ENCODE data around the gene CHRNA9.
A peak's percentile ranks its signal among the peaks of the same experiment; 100 is the strongest.

Gene CHRNA9

GRCh38 chr4:40373636-40374035, 38.5 kb downstream of the CHRNA9 start:
- H3K4me1 Mint-ChIP-seq: no peaks in the 10 kb centered on the region
- no peaks in the 10 kb centered on the region for H3K36me3 Mint-ChIP-seq (ENCODE audit: low read depth)
- peaks cover 4% of the 10 kb centered on the region for H3K27me3 Mint-ChIP-seq (ENCODE audit: low read depth, poor library complexity)
- no peaks in the 10 kb centered on the region for H3K9me3 Mint-ChIP-seq
- DNase-seq: no peak
- no peak for TF ChIP-seq CTCF (IDR thresholded peaks at IDR 0.05)
- no peak overlapping the region for H3K4me3 Mint-ChIP-seq
- H3K27ac Mint-ChIP-seq: no peak overlapping the region

GRCh38 chr4:40375095-40375494, 40.0 kb downstream of the CHRNA9 start:
- H3K9me3 Mint-ChIP-seq: no peaks in the 10 kb centered on the region
- DNase-seq: no peak
- no peak overlapping the region for H3K4me3 Mint-ChIP-seq
- no peaks in the 10 kb centered on the region for H3K36me3 Mint-ChIP-seq (ENCODE audit: low read depth)
- no peaks in the 10 kb centered on the region for H3K4me1 Mint-ChIP-seq
- peaks cover 6% of the 10 kb centered on the region for H3K27me3 Mint-ChIP-seq (ENCODE audit: low read depth, poor library complexity)
- H3K27ac Mint-ChIP-seq: no peak overlapping the region
- no peak for TF ChIP-seq CTCF (IDR thresholded peaks at IDR 0.05)

GRCh38 chr4:40375620-40376019, 40.5 kb downstream of the CHRNA9 start:
- TF ChIP-seq CTCF (IDR thresholded peaks at IDR 0.05): no peak
- Mint-ChIP-seq H3K9me3 (no peaks in the 10 kb centered on the region), H3K27ac (no peak overlapping the region), H3K4me1 (no peaks in the 10 kb centered on the region), H3K36me3 (ENCODE audit: low read depth) (no peaks in the 10 kb centered on the region), H3K4me3 (no peak overlapping the region), H3K27me3 (ENCODE audit: low read depth, poor library complexity) (peaks cover 4% of the 10 kb centered on the region)
- DNase-seq: no peak

GRCh38 chr4:40377512-40378365, 42.6 kb downstream of the CHRNA9 start:
- H3K36me3 Mint-ChIP-seq (ENCODE audit: low read depth): no peaks in the 10 kb centered on the region
- H3K4me1 Mint-ChIP-seq: no peaks in the 10 kb centered on the region
- H3K27me3 Mint-ChIP-seq (ENCODE audit: low read depth, poor library complexity): peaks cover 8% of the 10 kb centered on the region
- no peak overlapping the region for H3K4me3 Mint-ChIP-seq
- TF ChIP-seq CTCF (IDR thresholded peaks at IDR 0.05): no peak
- H3K9me3 Mint-ChIP-seq: no peaks in the 10 kb centered on the region
- no peak overlapping the region for H3K27ac Mint-ChIP-seq
- DNase-seq: no peak

- no peaks in the 10 kb centered on the region for H3K36me3 Mint-ChIP-seq (ENCODE audit: low read depth)
- H3K9me3 Mint-ChIP-seq: no peaks in the 10 kb centered on the region
- no peak overlapping the region for H3K27ac Mint-ChIP-seq
- no peak for DNase-seq
- H3K27me3 Mint-ChIP-seq (ENCODE audit: low read depth, poor library complexity): peaks cover 8% of the 10 kb centered on the region
- no peaks in the 10 kb centered on the region for H3K4me1 Mint-ChIP-seq
- TF ChIP-seq CTCF (IDR thresholded peaks at IDR 0.05): no peak
- H3K4me3 Mint-ChIP-seq: no peak overlapping the region
Observed at GRCh38 chr4:40378619-40379018, 43.5 kb downstream of the CHRNA9 start.

GRCh38 chr4:40379248-40379647, 44.1 kb downstream of the CHRNA9 start:
- DNase-seq: peak; percentile 10
- H3K4me3 Mint-ChIP-seq: no peak overlapping the region
- no peaks in the 10 kb centered on the region for H3K9me3 Mint-ChIP-seq
- no peaks in the 10 kb centered on the region for H3K36me3 Mint-ChIP-seq (ENCODE audit: low read depth)
- no peaks in the 10 kb centered on the region for H3K4me1 Mint-ChIP-seq
- peaks cover 8% of the 10 kb centered on the region for H3K27me3 Mint-ChIP-seq (ENCODE audit: low read depth, poor library complexity)
- no peak overlapping the region for H3K27ac Mint-ChIP-seq
- no peak for TF ChIP-seq CTCF (IDR thresholded peaks at IDR 0.05)

Measured in nephron progenitor cell (in vitro differentiated cells).